ENCODE data around the gene SEPTIN12. TPM values are rescaled to one million over a fixed set of nuclear protein-coding genes. Genes with fewer than 3 reads are reported as not detected.

The SEPTIN12 gene
- total RNA-seq, 1 donor from 2014 or later = not detected

DNA sequence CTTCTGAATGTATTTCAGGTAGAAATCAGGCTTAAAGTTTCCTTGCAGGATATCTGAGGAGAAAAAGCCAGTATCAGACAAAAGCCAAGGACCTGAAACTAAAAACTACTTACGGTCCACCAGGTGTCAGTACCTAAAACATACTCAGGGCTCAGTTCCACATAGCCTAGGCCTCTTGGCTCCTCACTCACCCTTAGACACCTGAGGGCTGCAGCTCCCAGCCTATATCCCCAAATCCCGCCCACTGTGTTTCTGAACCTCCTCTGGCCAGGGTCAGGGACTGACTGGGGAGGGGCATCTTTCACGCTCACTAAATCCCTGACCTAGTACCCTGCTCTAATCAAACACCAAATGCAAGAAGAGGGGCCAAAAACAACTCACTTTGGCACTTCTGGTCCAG, 23.1 kb upstream of the SEPTIN12 start:
- no peaks in the 10 kb centered on the region for H3K27me3 ChIP-seq
- no peaks in the 10 kb centered on the region for H3K9me3 ChIP-seq
- no peaks in the 10 kb centered on the region for H3K4me1 ChIP-seq
- TF ChIP-seq, protein P1, sequence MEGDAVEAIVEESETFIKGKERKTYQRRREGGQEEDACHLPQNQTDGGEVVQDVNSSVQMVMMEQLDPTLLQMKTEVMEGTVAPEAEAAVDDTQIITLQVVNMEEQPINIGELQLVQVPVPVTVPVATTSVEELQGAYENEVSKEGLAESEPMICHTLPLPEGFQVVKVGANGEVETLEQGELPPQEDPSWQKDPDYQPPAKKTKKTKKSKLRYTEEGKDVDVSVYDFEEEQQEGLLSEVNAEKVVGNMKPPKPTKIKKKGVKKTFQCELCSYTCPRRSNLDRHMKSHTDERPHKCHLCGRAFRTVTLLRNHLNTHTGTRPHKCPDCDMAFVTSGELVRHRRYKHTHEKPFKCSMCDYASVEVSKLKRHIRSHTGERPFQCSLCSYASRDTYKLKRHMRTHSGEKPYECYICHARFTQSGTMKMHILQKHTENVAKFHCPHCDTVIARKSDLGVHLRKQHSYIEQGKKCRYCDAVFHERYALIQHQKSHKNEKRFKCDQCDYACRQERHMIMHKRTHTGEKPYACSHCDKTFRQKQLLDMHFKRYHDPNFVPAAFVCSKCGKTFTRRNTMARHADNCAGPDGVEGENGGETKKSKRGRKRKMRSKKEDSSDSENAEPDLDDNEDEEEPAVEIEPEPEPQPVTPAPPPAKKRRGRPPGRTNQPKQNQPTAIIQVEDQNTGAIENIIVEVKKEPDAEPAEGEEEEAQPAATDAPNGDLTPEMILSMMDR (IDR thresholded peaks at IDR 0.05) = no peak
- intact Hi-C loops (cut with DNase I) = no loop called here
- DNase-seq (ENCODE audit: extremely low spot score in 2 of 2) = no peak
- H3K27ac ChIP-seq = no peak overlapping the region
- no peak overlapping the region for H3K4me3 ChIP-seq
- peaks cover 0 to 81% of the 10 kb centered on the region in 2 donors for H3K36me3 ChIP-seq

DNA sequence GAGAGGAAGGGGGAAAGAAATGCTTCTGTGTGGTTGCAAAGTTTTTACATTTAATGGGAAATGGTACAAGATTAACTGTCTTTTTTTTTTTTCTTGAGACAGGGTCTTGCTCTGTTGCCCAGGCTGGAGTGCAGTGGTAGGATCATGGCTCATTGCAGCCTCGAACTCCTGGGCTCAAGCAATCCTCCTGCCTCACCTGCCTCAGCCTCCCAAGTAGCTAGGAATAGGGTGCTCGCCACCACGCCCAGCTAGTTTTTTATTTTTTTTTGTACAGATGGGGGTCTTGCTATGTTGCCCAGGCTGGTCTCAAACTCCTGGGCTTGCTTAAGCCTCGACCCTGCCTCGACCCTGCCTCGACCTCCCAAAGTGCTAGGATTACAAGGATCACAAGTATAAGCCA, 18.1 kb upstream of the SEPTIN12 start:
- Histone ChIP-seq H3K4me1 (peaks cover 15% of the 10 kb centered on the region), H3K4me3 (no peak overlapping the region), H3K27ac (no peak overlapping the region), H3K36me3 (peaks cover 0 to 48% of the 10 kb centered on the region in 2 donors), H3K9me3 (no peaks in the 10 kb centered on the region), H3K27me3 (no peaks in the 10 kb centered on the region)
- no peak for DNase-seq (ENCODE audit: extremely low spot score in 2 of 2)
- TF ChIP-seq POLR2A (IDR thresholded peaks at IDR 0.05) (no peak), POLR2AphosphoS5 (IDR thresholded peaks at IDR 0.05; ENCODE audit: insufficient read depth in 1 of 2, low read depth in 1 of 2) (no peak)
- TF ChIP-seq, protein P1 (IDR thresholded peaks at IDR 0.05) = no peak
- intact Hi-C loops (cut with DNase I) = no loop called here

DNA sequence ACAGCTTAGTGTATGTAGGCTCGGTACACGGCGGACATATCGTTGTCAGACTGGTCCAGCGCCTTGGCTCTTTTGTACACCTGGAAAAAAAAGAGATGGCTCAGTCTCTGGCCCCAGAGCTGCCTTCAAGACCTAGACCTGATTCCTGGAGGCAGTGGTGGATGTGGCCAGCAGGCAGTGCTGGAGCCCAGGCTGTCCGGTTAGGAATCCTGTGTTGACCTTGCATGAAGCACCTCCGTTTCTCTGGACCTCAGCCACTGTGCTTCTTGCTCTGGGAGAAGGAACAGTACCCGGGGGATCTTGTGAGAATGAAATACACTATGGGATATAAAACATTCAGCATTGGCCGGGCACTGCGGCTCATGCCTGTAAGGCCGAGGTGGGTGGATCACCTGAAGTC, 17.1 kb upstream of the SEPTIN12 start:
- H3K4me1 ChIP-seq = peaks cover 26% of the 10 kb centered on the region
- TF ChIP-seq POLR2AphosphoS5 (IDR thresholded peaks at IDR 0.05; ENCODE audit: insufficient read depth in 1 of 2, low read depth in 1 of 2) (no peak), POLR2A (IDR thresholded peaks at IDR 0.05) (no peak)
- TF ChIP-seq, protein P1 (IDR thresholded peaks at IDR 0.05) = no peak
- DNase-seq (ENCODE audit: extremely low spot score in 2 of 2) = no peak
- peaks cover 0 to 39% of the 10 kb centered on the region in 2 donors for H3K36me3 ChIP-seq
- no peak overlapping the region for H3K27ac ChIP-seq
- H3K9me3 ChIP-seq = no peaks in the 10 kb centered on the region
- intact Hi-C loops (cut with DNase I) = no loop called here
- H3K27me3 ChIP-seq = no peaks in the 10 kb centered on the region
- no peak overlapping the region for H3K4me3 ChIP-seq

GRCh38 chr16:4803898-4804762, 16.0 kb upstream of the SEPTIN12 start:
- intact Hi-C loops (cut with DNase I) = no loop called here
- DNase-seq (ENCODE audit: extremely low spot score in 2 of 2) = no peak
- peaks cover 30% of the 10 kb centered on the region for H3K4me1 ChIP-seq
- TF ChIP-seq POLR2AphosphoS5 (IDR thresholded peaks at IDR 0.05; ENCODE audit: insufficient read depth in 1 of 2, low read depth in 1 of 2) (no peak), POLR2A (IDR thresholded peaks at IDR 0.05) (no peak)
- TF ChIP-seq, protein P1 (IDR thresholded peaks at IDR 0.05) = no peak
- no peak overlapping the region for H3K27ac ChIP-seq
- no peak overlapping the region for H3K4me3 ChIP-seq
- H3K9me3 ChIP-seq = no peaks in the 10 kb centered on the region
- H3K27me3 ChIP-seq = no peaks in the 10 kb centered on the region
- H3K36me3 ChIP-seq = peaks cover 0 to 28% of the 10 kb centered on the region in 2 donors

GRCh38 chr16:4803401-4803844, 15.3 kb upstream of the SEPTIN12 start:
- peaks cover 30% of the 10 kb centered on the region for H3K4me1 ChIP-seq
- no peak for DNase-seq (ENCODE audit: extremely low spot score in 2 of 2)
- no peak overlapping the region for H3K27ac ChIP-seq
- H3K36me3 ChIP-seq = peaks cover 0 to 27% of the 10 kb centered on the region in 2 donors
- intact Hi-C loops (cut with DNase I) = no loop called here
- no peaks in the 10 kb centered on the region for H3K27me3 ChIP-seq
- H3K9me3 ChIP-seq = no peaks in the 10 kb centered on the region
- TF ChIP-seq POLR2A (IDR thresholded peaks at IDR 0.05) = no peak
- peak overlapping the region in 1 of 2 donors; percentile 68 for H3K4me3 ChIP-seq

Measured in vagina (tissue), 2 donors.